Activated CD4-positive, alpha-beta T cell treated with anti-CD3 and anti-CD28 coated beads for 36 hours (primary cell): ENCODE measurements around the gene ALKAL2. TPM values are rescaled to one million over a fixed set of nuclear protein-coding genes. Genes with fewer than 3 reads are reported as not detected.
"Not testable (repeated sequence)": the region's sequence is repeated elsewhere in the genome, so short reads cannot be mapped to it uniquely, and the experiment has no call there.

ENCODE experiments used
- ATAC-seq: fragments of 200-7000 bp; cut with Tn5 transposase; one replicate; pipeline ENCODE4 v1.10.0; 2021; ENCODE audit warnings: mild to moderate bottlenecking, moderate library complexity
- CTCF ChIA-PET: fragments of 350-600 bp; sonication (Branson Sonifier 250); formaldehyde crosslinking; loops from one replicate; lab custom pipeline; 2021; ENCODE audit warnings: antibody characterized with exemption; lab: Charles Lee
- POLR2A ChIA-PET: fragments of 350-600 bp; sonication (Branson Sonifier 250); formaldehyde crosslinking; loops from one replicate; lab custom pipeline; 2021; ENCODE audit warnings: antibody characterized with exemption, inconsistent platforms; lab: Charles Lee
- DNase-seq: peaks from one replicate; pipeline ENCODE4 v3.0.0-alpha.2; 2020
- H3K27ac Mint-ChIP-seq: one replicate; pipeline ENCODE4 v1.8.0; 2021; ENCODE audit warnings: mixed read lengths
- H3K27me3 Mint-ChIP-seq: one replicate; pipeline ENCODE4 v1.8.0; 2021; ENCODE audit warnings: mixed read lengths
- H3K36me3 Mint-ChIP-seq: one replicate; pipeline ENCODE4 v1.8.0; 2021; ENCODE audit warnings: low read depth, mixed read lengths
- H3K4me1 Mint-ChIP-seq: one replicate; pipeline ENCODE4 v1.8.0; 2021; ENCODE audit warnings: mixed read lengths
- H3K4me3 Mint-ChIP-seq: one replicate; pipeline ENCODE4 v1.8.0; 2021; ENCODE audit warnings: mild to moderate bottlenecking, moderate library complexity, mixed read lengths
- H3K9me3 Mint-ChIP-seq: one replicate; pipeline ENCODE4 v1.8.0; 2021; ENCODE audit warnings: low read depth, mixed read lengths
- intact Hi-C, 2 experiments: fragments of 100-400 bp; cut with DNase I in 1 of 2; cut with micrococcal nuclease in 1 of 2; formaldehyde crosslinking; loops; one replicate each; pipeline versions ENCODE4 v1.14.2 to v1.15.1; 2022 to 2024; cut with DNase I, micrococcal nuclease
- total RNA-seq, 2 experiments: library from RNA; stranded (reverse); gene quantifications; one replicate each; pipeline ENCODE4 v1.2.3, GENCODE V29; 2021

The ALKAL2 gene
- total RNA-seq, 2 experiments from 2014 or later: not detected

- CTCF ChIA-PET: not testable (repeated sequence)
Observed at GRCh38 chr2:315925-316324, 28.0 kb upstream of the ALKAL2 start.

GRCh38 chr2:314561-315336, 26.9 kb upstream of the ALKAL2 start:
- H3K9me3 Mint-ChIP-seq: peaks cover 5% of the 10 kb centered on the region
- CTCF ChIA-PET: interaction anchor here (0.6 kb wide), 1 partner anchor 322 kb away, joined by 4 read pairs; no protein-coding TSS in a partner anchor
- intact Hi-C loops: loop anchor here in 1 of 2 experiments (5.0 kb wide), 1 partner anchor 143 kb away; no protein-coding TSS in a partner anchor
- peaks cover 5% of the 10 kb centered on the region for H3K36me3 Mint-ChIP-seq
- H3K27me3 Mint-ChIP-seq: peaks cover 13% of the 10 kb centered on the region
- POLR2A ChIA-PET: no interaction called here
- H3K27ac Mint-ChIP-seq: no peak overlapping the region
- H3K4me1 Mint-ChIP-seq: peaks cover 21% of the 10 kb centered on the region
- ATAC-seq (no peak), DNase-seq (no peak)
- no peak overlapping the region for H3K4me3 Mint-ChIP-seq

More at GRCh38 chr2:315925-316324, 28.0 kb upstream of the ALKAL2 start:
- H3K4me1 Mint-ChIP-seq: peaks cover 24% of the 10 kb centered on the region
- POLR2A ChIA-PET, H3K27ac Mint-ChIP-seq, DNase-seq, H3K9me3 Mint-ChIP-seq, ATAC-seq, H3K36me3 Mint-ChIP-seq, H3K4me3 Mint-ChIP-seq: not testable (repeated sequence)
- intact Hi-C loops: loop anchor here in 1 of 2 experiments (5.0 kb wide), 1 partner anchor 141 kb away; no protein-coding TSS in a partner anchor
- H3K27me3 Mint-ChIP-seq: peaks cover 13% of the 10 kb centered on the region

DNA sequence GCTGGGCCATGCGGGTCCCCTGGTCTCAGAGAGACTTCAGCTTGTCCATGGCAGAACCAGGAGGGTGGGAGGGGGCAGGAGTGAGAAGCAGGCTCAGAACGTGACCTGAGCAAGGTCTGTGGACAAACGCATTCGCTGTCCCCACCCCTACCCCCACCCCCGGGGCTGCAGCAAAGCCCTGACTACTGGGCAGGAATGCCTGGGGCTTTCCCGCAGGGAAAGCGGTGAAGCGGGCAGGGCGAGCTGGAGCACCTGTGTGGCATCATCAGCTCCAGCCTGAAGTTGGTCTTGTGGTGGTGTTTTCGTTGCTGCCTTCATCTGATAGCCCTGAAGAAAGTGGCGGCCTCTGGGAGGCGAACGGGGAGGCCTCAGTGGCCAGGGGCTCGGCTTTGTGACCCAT, 26.1 kb upstream of the ALKAL2 start:
- no peak for ATAC-seq
- peaks cover 5% of the 10 kb centered on the region for H3K36me3 Mint-ChIP-seq
- ChIA-PET POLR2A (no interaction called here), CTCF (no interaction called here)
- no peak overlapping the region for H3K4me3 Mint-ChIP-seq
- intact Hi-C loops: no loop called here
- H3K27ac Mint-ChIP-seq: no peak overlapping the region
- DNase-seq: no peak
- peaks cover 4% of the 10 kb centered on the region for H3K9me3 Mint-ChIP-seq
- H3K27me3 Mint-ChIP-seq: peaks cover 14% of the 10 kb centered on the region
- H3K4me1 Mint-ChIP-seq: peaks cover 19% of the 10 kb centered on the region

DNA sequence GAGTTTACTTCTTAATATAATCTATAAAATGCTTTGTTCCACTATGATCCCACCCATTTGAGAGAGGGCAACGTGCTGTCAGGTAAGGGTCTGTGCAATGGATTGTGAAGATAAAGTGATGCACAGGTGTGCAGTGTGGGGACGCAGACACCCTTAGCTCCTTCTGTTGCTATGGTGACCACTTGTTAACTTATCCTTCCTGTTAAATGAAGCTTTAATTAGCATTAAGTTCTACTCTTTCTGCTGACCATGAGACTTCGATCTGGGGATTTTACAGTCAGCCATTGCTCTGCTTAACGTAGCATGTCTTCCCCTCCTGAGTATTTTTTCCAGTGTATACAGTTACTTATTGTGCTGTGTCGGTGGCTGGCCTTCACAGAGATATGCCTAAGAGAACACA, 23.1 kb upstream of the ALKAL2 start:
- Mint-ChIP-seq H3K27me3 (peaks cover 8% of the 10 kb centered on the region), H3K27ac (no peak overlapping the region), H3K9me3 (no peaks in the 10 kb centered on the region), H3K4me1 (no peaks in the 10 kb centered on the region), H3K4me3 (no peak overlapping the region), H3K36me3 (no peaks in the 10 kb centered on the region)
- DNase-seq: no peak
- ATAC-seq: no peak
- CTCF ChIA-PET: no interaction called here
- intact Hi-C loops: no loop called here
- POLR2A ChIA-PET: no interaction called here

GRCh38 chr2:309954-310510, 22.1 kb upstream of the ALKAL2 start:
- no peaks in the 10 kb centered on the region for H3K4me1 Mint-ChIP-seq
- H3K27ac Mint-ChIP-seq: no peak overlapping the region
- ChIA-PET POLR2A (no interaction called here), CTCF (no interaction called here)
- H3K9me3 Mint-ChIP-seq: no peaks in the 10 kb centered on the region
- DNase-seq (no peak), ATAC-seq (no peak)
- H3K4me3 Mint-ChIP-seq: no peak overlapping the region
- H3K36me3 Mint-ChIP-seq: no peaks in the 10 kb centered on the region
- intact Hi-C loops: no loop called here
- H3K27me3 Mint-ChIP-seq: peaks cover 2% of the 10 kb centered on the region

- DNase-seq: no peak
- ChIA-PET POLR2A (no interaction called here), CTCF (no interaction called here)
- no peaks in the 10 kb centered on the region for H3K36me3 Mint-ChIP-seq
- ATAC-seq: no peak
- H3K9me3 Mint-ChIP-seq: no peaks in the 10 kb centered on the region
- H3K27ac Mint-ChIP-seq: no peak overlapping the region
- H3K27me3 Mint-ChIP-seq: peaks cover 2% of the 10 kb centered on the region
- intact Hi-C loops: no loop called here
- no peaks in the 10 kb centered on the region for H3K4me1 Mint-ChIP-seq
- no peak overlapping the region for H3K4me3 Mint-ChIP-seq
Observed at GRCh38 chr2:309148-309953, 21.5 kb upstream of the ALKAL2 start.

GRCh38 chr2:305366-305765, 17.5 kb upstream of the ALKAL2 start:
- Mint-ChIP-seq H3K36me3 (no peaks in the 10 kb centered on the region), H3K4me3 (no peak overlapping the region), H3K27me3 (peaks cover 7% of the 10 kb centered on the region), H3K27ac (no peak overlapping the region), H3K9me3 (no peaks in the 10 kb centered on the region), H3K4me1 (no peaks in the 10 kb centered on the region)
- no peak for DNase-seq
- ATAC-seq: no peak
- CTCF ChIA-PET: no interaction called here
- intact Hi-C loops: no loop called here
- POLR2A ChIA-PET: no interaction called here

GRCh38 chr2:296354-296753, 8.5 kb upstream of the ALKAL2 start:
- H3K27me3 Mint-ChIP-seq: peaks cover 35% of the 10 kb centered on the region
- CTCF ChIA-PET: interaction anchor here (1.3 kb wide), 1 partner anchor 22 kb away, joined by 3 read pairs; no protein-coding TSS in a partner anchor
- POLR2A ChIA-PET: no interaction called here

GRCh38 chr2:295090-295489, 7.2 kb upstream of the ALKAL2 start:
- intact Hi-C loops: no loop called here
- Mint-ChIP-seq H3K27me3 (peaks cover 40% of the 10 kb centered on the region), H3K27ac (no peak overlapping the region), H3K36me3 (no peaks in the 10 kb centered on the region), H3K4me3 (no peak overlapping the region), H3K9me3 (no peaks in the 10 kb centered on the region), H3K4me1 (no peaks in the 10 kb centered on the region)
- ChIA-PET POLR2A (no interaction called here), CTCF (no interaction called here)
- DNase-seq (no peak), ATAC-seq (no peak)

More at GRCh38 chr2:296354-296753, 8.5 kb upstream of the ALKAL2 start:
- H3K4me1 Mint-ChIP-seq: no peaks in the 10 kb centered on the region
- H3K9me3 Mint-ChIP-seq: no peaks in the 10 kb centered on the region
- H3K36me3 Mint-ChIP-seq: no peaks in the 10 kb centered on the region
- no peak overlapping the region for H3K4me3 Mint-ChIP-seq
- DNase-seq (no peak), ATAC-seq (no peak)
- intact Hi-C loops: no loop called here
- no peak overlapping the region for H3K27ac Mint-ChIP-seq

GRCh38 chr2:290090-290722, 2.3 kb upstream of the ALKAL2 start:
- Mint-ChIP-seq H3K36me3 (no peaks in the 10 kb centered on the region), H3K9me3 (no peaks in the 10 kb centered on the region), H3K27me3 (peaks cover 41% of the 10 kb centered on the region), H3K4me3 (peak overlapping the region; percentile 50), H3K4me1 (peaks cover 5% of the 10 kb centered on the region), H3K27ac (no peak overlapping the region)
- ChIA-PET CTCF (interaction anchor here (1.0 to 2.3 kb wide), 7 partner anchors 9 to 272 kb away, joined by 3 to 13 read pairs (median 5); no protein-coding TSS in a partner anchor), POLR2A (no interaction called here)
- intact Hi-C loops: loop anchor here in 1 of 2 experiments (1.0 kb wide), 1 partner anchor 44 kb away; no protein-coding TSS in a partner anchor
- DNase-seq (peak; percentile 74), ATAC-seq (peak; percentile 61)
